ENCODE data around the gene PLXDC1.
A peak's percentile ranks its signal among the peaks of the same experiment; 100 is the strongest.

The PLXDC1 gene

GRCh38 chr17:39196808-39197291 lies 45.4 kb upstream of the PLXDC1 start:
- peaks cover 28% of the 10 kb centered on the region for H3K4me1 ChIP-seq (ENCODE audit: low read length)
- H4K20me1 ChIP-seq (ENCODE audit: insufficient read depth, low read length), result no peaks in the 10 kb centered on the region
- DNase-seq, result peak; percentile 90
- no peaks in the 10 kb centered on the region for H3K9me3 ChIP-seq (replicated peaks; ENCODE audit: insufficient read depth, low read length)
- peak overlapping the region; percentile 73 for H3K9ac ChIP-seq (ENCODE audit: low read length)
- peaks cover 65% of the 10 kb centered on the region for H3K79me2 ChIP-seq (ENCODE audit: low read length)
- peaks cover 41% of the 10 kb centered on the region for H3F3A ChIP-seq (ENCODE audit: insufficient read depth, low read length)
- H3K4me2 ChIP-seq (ENCODE audit: low read depth, low read length), result peak overlapping the region; percentile 89
- H3K27me3 ChIP-seq (replicated peaks; ENCODE audit: insufficient read depth, low read length), result no peaks in the 10 kb centered on the region
- H2AFZ ChIP-seq (ENCODE audit: low read length), result 0 out of 2 replicates have a peak overlapping the region, but pooled peaks have one; percentile 29
- 0 out of 2 replicates have a peak, but pooled peaks cover 5% of the 10 kb centered on the region for H3K36me3 ChIP-seq (replicated peaks; ENCODE audit: insufficient read depth, low read length)
- H3K9me2 ChIP-seq (replicated peaks; ENCODE audit: insufficient read depth, low read length), result no peaks in the 10 kb centered on the region
- H3K4me3 ChIP-seq (ENCODE audit: low read length), result peak overlapping the region; percentile 86
- no peak for TF ChIP-seq EZH2phosphoT487 (IDR thresholded peaks at IDR 0.05; ENCODE audit: low read length)
- H3K27ac ChIP-seq (ENCODE audit: low read length), result peak overlapping the region; percentile 39; the same call in 1 of the 2 replicates

- H3K9ac ChIP-seq (ENCODE audit: low read length), result peak overlapping the region; percentile 66
- H3K79me2 ChIP-seq (ENCODE audit: low read length), result peaks cover 65% of the 10 kb centered on the region
- H3K27ac ChIP-seq (ENCODE audit: low read length), result peak overlapping the region; percentile 91
Observed at GRCh38 chr17:39196241-39196807, 44.9 kb upstream of the PLXDC1 start.

GRCh38 chr17:39195568-39196160 lies 44.2 kb upstream of the PLXDC1 start:
- H3K4me2 ChIP-seq (ENCODE audit: low read depth, low read length), result peak overlapping the region; percentile 75
- H3K27ac ChIP-seq (ENCODE audit: low read length), result peak overlapping the region; percentile 91
- no peaks in the 10 kb centered on the region for H4K20me1 ChIP-seq (ENCODE audit: insufficient read depth, low read length)
- H3K9ac ChIP-seq (ENCODE audit: low read length), result peak overlapping the region; percentile 66
- H3K27me3 ChIP-seq (replicated peaks; ENCODE audit: insufficient read depth, low read length), result no peaks in the 10 kb centered on the region
- H3K9me2 ChIP-seq (replicated peaks; ENCODE audit: insufficient read depth, low read length), result no peaks in the 10 kb centered on the region
- H3K9me3 ChIP-seq (replicated peaks; ENCODE audit: insufficient read depth, low read length), result no peaks in the 10 kb centered on the region
- peaks cover 25% of the 10 kb centered on the region for H3K4me1 ChIP-seq (ENCODE audit: low read length)
- 0 out of 2 replicates have a peak, but pooled peaks cover 3% of the 10 kb centered on the region for H3K36me3 ChIP-seq (replicated peaks; ENCODE audit: insufficient read depth, low read length)
- peak; percentile 87 for DNase-seq
- TF ChIP-seq EZH2phosphoT487 (IDR thresholded peaks at IDR 0.05; ENCODE audit: low read length) (no peak), CTCF (IDR thresholded peaks at IDR 0.05; ENCODE audit: low read length) (no peak), EZH2 (optimal IDR thresholded peaks at IDR 0.05; ENCODE audit: low read depth, low read length) (no peak)
- peaks cover 61% of the 10 kb centered on the region for H3K79me2 ChIP-seq (ENCODE audit: low read length)
- peaks cover 29% of the 10 kb centered on the region for H3F3A ChIP-seq (ENCODE audit: insufficient read depth, low read length)
- H3K4me3 ChIP-seq (ENCODE audit: low read length), result peak overlapping the region; percentile 56
- H2AFZ ChIP-seq (ENCODE audit: low read length), result peak overlapping the region; percentile 21; the same call in 1 of the 2 replicates

More at GRCh38 chr17:39196241-39196807, 44.9 kb upstream of the PLXDC1 start:
- Histone ChIP-seq H3K27me3 (replicated peaks; ENCODE audit: insufficient read depth, low read length) (no peaks in the 10 kb centered on the region), H3K9me3 (replicated peaks; ENCODE audit: insufficient read depth, low read length) (no peaks in the 10 kb centered on the region), H3K9me2 (replicated peaks; ENCODE audit: insufficient read depth, low read length) (no peaks in the 10 kb centered on the region), H3K4me2 (ENCODE audit: low read depth, low read length) (peak overlapping the region; percentile 75), H3K36me3 (replicated peaks; ENCODE audit: insufficient read depth, low read length) (0 out of 2 replicates have a peak, but pooled peaks cover 3% of the 10 kb centered on the region), H3K4me3 (ENCODE audit: low read length) (peak overlapping the region; percentile 56), H3K4me1 (ENCODE audit: low read length) (peaks cover 25% of the 10 kb centered on the region), H3F3A (ENCODE audit: insufficient read depth, low read length) (peaks cover 36% of the 10 kb centered on the region), H2AFZ (ENCODE audit: low read length) (peak overlapping the region; percentile 21; the same call in 1 of the 2 replicates), H4K20me1 (ENCODE audit: insufficient read depth, low read length) (no peaks in the 10 kb centered on the region)
- DNase-seq, result no peak
- TF ChIP-seq EZH2 (optimal IDR thresholded peaks at IDR 0.05; ENCODE audit: low read depth, low read length) (no peak), EZH2phosphoT487 (IDR thresholded peaks at IDR 0.05; ENCODE audit: low read length) (no peak), CTCF (IDR thresholded peaks at IDR 0.05; ENCODE audit: low read length) (no peak)
